GM12891 (cell line): ENCODE results near the gene C3.

Source experiments
- POLR2A ChIP-seq: IDR thresholded peaks from 2 replicates; pipeline ENCODE4 v1.6.1; 2011; ENCODE audit warnings: low read depth, low read length, control low read depth
- POLR2AphosphoS5 ChIP-seq: IDR thresholded peaks from 2 replicates; pipeline ENCODE4 v1.6.1; 2011; ENCODE audit warnings: low read depth, low read length, control low read depth

DNA sequence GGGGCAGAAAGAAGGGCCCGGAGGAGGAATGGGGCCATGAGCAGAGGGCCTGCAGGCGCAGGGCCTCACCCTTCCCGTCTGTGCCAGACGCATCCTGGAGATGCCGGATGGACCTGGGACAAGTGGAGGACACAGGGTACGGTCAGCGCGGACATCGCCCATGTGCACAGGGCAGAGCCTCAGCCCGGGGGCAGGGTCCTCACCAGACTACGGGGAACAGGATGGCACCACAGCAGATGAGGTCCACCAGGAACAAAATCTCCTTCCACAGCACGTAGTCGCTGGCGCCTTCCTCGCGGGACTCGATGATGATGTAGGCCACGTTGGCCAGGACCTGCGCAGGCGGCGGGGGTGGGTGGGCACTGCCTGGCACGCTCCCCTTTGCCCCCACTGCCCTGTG is 11.4 kb upstream of the C3 start:
- TF ChIP-seq POLR2A (no peak), POLR2AphosphoS5 (no peak)
